GM23338 (cell line): ENCODE data around the gene PSMA5. TPM values are rescaled to one million over a fixed set of nuclear protein-coding genes. Genes with fewer than 3 reads are reported as not detected.

Experiments
- ATAC-seq: fragments of 200-7000 bp; cut with Tn5 transposase; 3 replicates; pipeline ENCODE4 v1.9.1; 2020
- DNase-seq: peaks from one replicate; pipeline ENCODE4 v3.0.0-alpha.2; 2015; ENCODE audit warnings: low spot score
- H2AFZ ChIP-seq: fragments of 200-600 bp; sonication (generic); 2 replicates; pipeline ENCODE4 v1.8.0; 2016; ENCODE audit warnings: antibody characterized with exemption, mild to moderate bottlenecking, moderate library complexity
- H3F3A ChIP-seq: fragments of 200-600 bp; sonication (generic); replicated peaks from 2 replicates; pipeline ENCODE4 v1.8.0; 2017; ENCODE audit warnings: antibody characterized with exemption, mixed run types, low read depth
- H3K27ac ChIP-seq: fragments of 200-600 bp; sonication (generic); 2 replicates; pipeline ENCODE4 v1.6.1; 2016; ENCODE audit warnings: low read depth
- H3K27me3 ChIP-seq: fragments of 200-600 bp; sonication (generic); 2 replicates; pipeline ENCODE4 v1.8.0; 2016; ENCODE audit warnings: mild to moderate bottlenecking, mixed run types, moderate library complexity; ENCODE audit not compliant: insufficient read depth
- H3K36me3 ChIP-seq: fragments of 200-600 bp; sonication (generic); 2 replicates; pipeline ENCODE4 v1.8.0; 2016; ENCODE audit warnings: mild to moderate bottlenecking; ENCODE audit not compliant: insufficient read depth
- H3K4me1 ChIP-seq: fragments of 200-600 bp; sonication (generic); 2 replicates; pipeline ENCODE4 v1.8.0; 2016; ENCODE audit warnings: mild to moderate bottlenecking, moderate library complexity; ENCODE audit not compliant: insufficient read depth
- H3K4me2 ChIP-seq: fragments of 200-600 bp; sonication (generic); 2 replicates; pipeline ENCODE4 v1.7.1; 2017; ENCODE audit warnings: mixed run types
- H3K4me3 ChIP-seq: fragments of 200-600 bp; sonication (generic); 2 replicates; pipeline ENCODE4 v1.6.1; 2016; ENCODE audit warnings: mixed run types
- H3K79me2 ChIP-seq: fragments of 200-600 bp; sonication (generic); replicated peaks from 2 replicates; pipeline ENCODE4 v1.8.0; 2017; ENCODE audit warnings: mild to moderate bottlenecking; ENCODE audit not compliant: insufficient read depth
- H3K9me2 ChIP-seq: fragments of 200-600 bp; sonication (generic); 2 replicates; pipeline ENCODE4 v1.8.0; 2017; ENCODE audit not compliant: insufficient read depth
- H4K20me1 ChIP-seq: fragments of 200-600 bp; sonication (generic); replicated peaks from 2 replicates; pipeline ENCODE4 v1.8.0; 2017; ENCODE audit warnings: mild to moderate bottlenecking; ENCODE audit not compliant: insufficient read depth
- H3K27ac Mint-ChIP-seq: 2 replicates; pipeline ENCODE4 v1.8.0; 2020; ENCODE audit warnings: inconsistent platforms, mild to moderate bottlenecking, moderate library complexity, mixed read lengths
- H3K27me3 Mint-ChIP-seq: 3 replicates; pipeline ENCODE4 v1.8.0; 2022; ENCODE audit warnings: low read depth, mild to moderate bottlenecking, moderate library complexity, mixed read lengths, inconsistent platforms; ENCODE audit not compliant: insufficient read depth, poor library complexity
- H3K36me3 Mint-ChIP-seq: 3 replicates; pipeline ENCODE4 v1.8.0; 2021; ENCODE audit warnings: low read depth, mild to moderate bottlenecking, inconsistent platforms, moderate library complexity, mixed read lengths
- H3K4me1 Mint-ChIP-seq: 3 replicates; pipeline ENCODE4 v1.8.0; 2020; ENCODE audit warnings: mild to moderate bottlenecking, inconsistent platforms, mixed read lengths
- H3K4me3 Mint-ChIP-seq: 3 replicates; pipeline ENCODE4 v1.8.0; 2021; ENCODE audit warnings: moderate library complexity, mild to moderate bottlenecking, inconsistent platforms, mixed read lengths
- H3K9me3 Mint-ChIP-seq: 3 replicates; pipeline ENCODE4 v1.8.0; 2020; ENCODE audit warnings: moderate library complexity, mild to moderate bottlenecking, inconsistent platforms, mixed read lengths
- CTCF ChIP-seq, 2 experiments: fragments of 200-600 bp in 1 of 2; sonication (generic) in 1 of 2; conservative IDR thresholded peaks; 2 replicates each; pipeline versions ENCODE4 v1.5.1 to v1.6.1; 2016 to 2017; ENCODE audit warnings: antibody characterized with exemption in 2 of 2, low read depth in 2 of 2, mild to moderate bottlenecking in 2 of 2, moderate library complexity in 1 of 2
- EZH2phosphoT487 ChIP-seq: fragments of 200-600 bp; sonication (generic); IDR thresholded peaks from one replicate; pipeline ENCODE4 v1.8.1; 2018; ENCODE audit warnings: antibody characterized with exemption; ENCODE audit not compliant: unreplicated experiment
- JUNB ChIP-seq: IDR thresholded peaks from one replicate; pipeline ENCODE4 v1.6.1; 2016; ENCODE audit warnings: antibody characterized with exemption; ENCODE audit not compliant: unreplicated experiment
- NANOG ChIP-seq: IDR thresholded peaks from 2 replicates; pipeline ENCODE4 v1.6.1; 2016; ENCODE audit warnings: antibody characterized with exemption, borderline replicate concordance
- POLR2AphosphoS5 ChIP-seq: IDR thresholded peaks from 2 replicates; pipeline ENCODE4 v1.6.1; 2016; ENCODE audit warnings: antibody characterized with exemption, low read depth
- STAT1 ChIP-seq: IDR thresholded peaks from one replicate; pipeline ENCODE4 v1.6.1; 2016; ENCODE audit warnings: antibody characterized with exemption; ENCODE audit not compliant: unreplicated experiment
- ZNF114 ChIP-seq: fragments of 250-450 bp; sonication (Bioruptor Pico); IDR thresholded peaks from 2 replicates; pipeline ENCODE4 v1.5.0; 2020; ENCODE audit warnings: mild to moderate bottlenecking, moderate library complexity
- ZNF331 ChIP-seq: fragments of 250-450 bp; sonication (Bioruptor Pico); IDR thresholded peaks from 2 replicates; pipeline ENCODE4 v1.5.0; 2020; ENCODE audit warnings: low read depth, mild to moderate bottlenecking, moderate library complexity
- polyA plus RNA-seq: library from polyadenylated mRNA; unstranded; fragments of >200 nt; fragmentation: Nextera tagmentation; extraction: Ambion mirVana; gene quantifications from 2 replicates; pipeline ENCODE4 v1.2.1, GENCODE V29; 2016
- total RNA-seq: library from RNA; depleted of rRNA; stranded (reverse); fragments of >200 nt; shearing (Covaris generic); gene quantifications from 2 replicates; pipeline ENCODE4 v1.2.3, GENCODE V29; 2014
- TF ChIP-seq, protein P1 (sequence below): IDR thresholded peaks from one replicate; pipeline ENCODE4 v1.6.1; 2018; ENCODE audit warnings: antibody characterized with exemption; ENCODE audit not compliant: unreplicated experiment
- TF ChIP-seq, protein P2 (sequence below): IDR thresholded peaks from 2 replicates; pipeline ENCODE4 v1.6.1; 2016; ENCODE audit warnings: antibody characterized with exemption

The PSMA5 gene
- total and polyA plus RNA-seq, 2 experiments from 2014 or later, result 104 to 126 TPM

DNA sequence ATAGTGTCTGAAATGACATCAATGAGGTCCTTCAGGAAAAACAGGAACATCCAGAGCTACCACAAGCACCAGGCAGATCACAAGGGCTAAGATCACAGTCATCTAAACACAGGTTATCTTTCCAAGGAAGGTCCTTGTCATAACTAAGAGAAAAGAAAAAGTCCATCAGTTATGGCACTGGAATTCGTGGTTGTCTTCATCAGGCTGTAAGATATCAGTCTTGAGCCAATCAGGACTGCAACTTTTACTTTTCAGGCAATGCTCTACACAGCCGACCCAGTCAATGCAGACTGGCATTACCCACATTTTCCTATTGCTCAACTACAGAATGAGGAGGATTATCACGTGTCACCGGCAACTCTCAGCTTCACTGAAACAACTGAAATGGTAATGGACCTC, 54.9 kb downstream of the PSMA5 start:
- Mint-ChIP-seq H3K27ac (0 out of 2 replicates have a peak overlapping the region, but pooled peaks have one; percentile 17), H3K36me3 (peaks cover 15% of the 10 kb centered on the region), H3K27me3 (peaks cover 4% of the 10 kb centered on the region), H3K4me3 (no peak overlapping the region), H3K4me1 (peaks cover 28% of the 10 kb centered on the region), H3K9me3 (no peaks in the 10 kb centered on the region; the same call in 2 of the 3 replicates)
- H3K4me1 ChIP-seq, result peaks cover 2% of the 10 kb centered on the region; the same call in 1 of the 2 replicates
- no peak overlapping the region for H3K4me2 ChIP-seq
- peaks cover 13% of the 10 kb centered on the region; the same call in 1 of the 2 replicates for H4K20me1 ChIP-seq
- H3K36me3 ChIP-seq, result no peaks in the 10 kb centered on the region
- ATAC-seq (peak; percentile 27; the same call in 2 of the 3 replicates), DNase-seq (no peak)
- H3K27me3 ChIP-seq, result no peaks in the 10 kb centered on the region
- no peaks in the 10 kb centered on the region for H3K9me2 ChIP-seq
- H3K27ac ChIP-seq, result no peak overlapping the region
- 0 out of 2 replicates have a peak, but pooled peaks cover 3% of the 10 kb centered on the region for H3F3A ChIP-seq
- peaks cover 78% of the 10 kb centered on the region for H3K79me2 ChIP-seq
- no peak overlapping the region for H3K4me3 ChIP-seq
- TF ChIP-seq ZNF114 (CRISPR knock-in tag), result no peak
- TF ChIP-seq EZH2phosphoT487, result no peak
- TF ChIP-seq, protein P1, sequence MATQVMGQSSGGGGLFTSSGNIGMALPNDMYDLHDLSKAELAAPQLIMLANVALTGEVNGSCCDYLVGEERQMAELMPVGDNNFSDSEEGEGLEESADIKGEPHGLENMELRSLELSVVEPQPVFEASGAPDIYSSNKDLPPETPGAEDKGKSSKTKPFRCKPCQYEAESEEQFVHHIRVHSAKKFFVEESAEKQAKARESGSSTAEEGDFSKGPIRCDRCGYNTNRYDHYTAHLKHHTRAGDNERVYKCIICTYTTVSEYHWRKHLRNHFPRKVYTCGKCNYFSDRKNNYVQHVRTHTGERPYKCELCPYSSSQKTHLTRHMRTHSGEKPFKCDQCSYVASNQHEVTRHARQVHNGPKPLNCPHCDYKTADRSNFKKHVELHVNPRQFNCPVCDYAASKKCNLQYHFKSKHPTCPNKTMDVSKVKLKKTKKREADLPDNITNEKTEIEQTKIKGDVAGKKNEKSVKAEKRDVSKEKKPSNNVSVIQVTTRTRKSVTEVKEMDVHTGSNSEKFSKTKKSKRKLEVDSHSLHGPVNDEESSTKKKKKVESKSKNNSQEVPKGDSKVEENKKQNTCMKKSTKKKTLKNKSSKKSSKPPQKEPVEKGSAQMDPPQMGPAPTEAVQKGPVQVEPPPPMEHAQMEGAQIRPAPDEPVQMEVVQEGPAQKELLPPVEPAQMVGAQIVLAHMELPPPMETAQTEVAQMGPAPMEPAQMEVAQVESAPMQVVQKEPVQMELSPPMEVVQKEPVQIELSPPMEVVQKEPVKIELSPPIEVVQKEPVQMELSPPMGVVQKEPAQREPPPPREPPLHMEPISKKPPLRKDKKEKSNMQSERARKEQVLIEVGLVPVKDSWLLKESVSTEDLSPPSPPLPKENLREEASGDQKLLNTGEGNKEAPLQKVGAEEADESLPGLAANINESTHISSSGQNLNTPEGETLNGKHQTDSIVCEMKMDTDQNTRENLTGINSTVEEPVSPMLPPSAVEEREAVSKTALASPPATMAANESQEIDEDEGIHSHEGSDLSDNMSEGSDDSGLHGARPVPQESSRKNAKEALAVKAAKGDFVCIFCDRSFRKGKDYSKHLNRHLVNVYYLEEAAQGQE, result no peak
- no peak for TF ChIP-seq NANOG
- no peak overlapping the region for H2AFZ ChIP-seq

DNA sequence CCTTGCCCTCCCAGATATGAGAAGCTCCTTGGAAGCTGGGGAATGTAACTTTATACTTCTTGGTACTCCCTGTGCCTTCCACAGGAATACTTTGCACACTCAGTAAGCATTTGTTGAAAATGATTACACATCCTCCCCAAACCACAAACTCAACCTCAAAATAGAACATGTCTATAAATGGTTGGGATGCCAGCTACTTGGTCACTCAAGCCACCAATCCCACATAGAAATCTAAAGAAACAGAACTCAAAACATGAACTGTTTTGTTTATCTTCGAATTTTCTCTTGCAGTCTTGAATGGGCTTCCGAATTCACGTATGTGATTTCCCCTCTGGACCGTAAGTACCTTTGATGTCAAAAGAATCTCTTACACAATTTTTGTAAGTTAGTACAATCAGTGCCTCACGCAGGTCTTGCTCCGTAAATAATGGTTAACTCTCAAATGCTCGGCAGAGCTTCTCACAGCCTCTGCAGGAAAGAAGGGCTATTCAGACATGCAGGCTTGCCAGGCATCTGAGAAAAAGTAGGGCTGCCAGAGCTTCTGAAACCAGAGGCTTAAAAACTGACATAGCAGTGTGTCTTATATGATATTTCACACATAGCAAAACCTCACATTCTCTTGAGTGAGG, 55.4 kb downstream of the PSMA5 start:
- Histone ChIP-seq H3K4me1 (no peaks in the 10 kb centered on the region), H3K9me2 (no peaks in the 10 kb centered on the region), H3K79me2 (peaks cover 75% of the 10 kb centered on the region), H3K36me3 (no peaks in the 10 kb centered on the region), H3K27ac (no peak overlapping the region), H4K20me1 (peaks cover 12% of the 10 kb centered on the region; the same call in 1 of the 2 replicates), H3K4me3 (no peak overlapping the region), H3K27me3 (no peaks in the 10 kb centered on the region), H3K4me2 (no peak overlapping the region), H3F3A (0 out of 2 replicates have a peak, but pooled peaks cover 3% of the 10 kb centered on the region), H2AFZ (no peak overlapping the region)
- 0 out of 2 replicates have a peak overlapping the region, but pooled peaks have one; percentile 17 for H3K27ac Mint-ChIP-seq
- H3K27me3 Mint-ChIP-seq, result peaks cover 4% of the 10 kb centered on the region
- TF ChIP-seq, protein P2, sequence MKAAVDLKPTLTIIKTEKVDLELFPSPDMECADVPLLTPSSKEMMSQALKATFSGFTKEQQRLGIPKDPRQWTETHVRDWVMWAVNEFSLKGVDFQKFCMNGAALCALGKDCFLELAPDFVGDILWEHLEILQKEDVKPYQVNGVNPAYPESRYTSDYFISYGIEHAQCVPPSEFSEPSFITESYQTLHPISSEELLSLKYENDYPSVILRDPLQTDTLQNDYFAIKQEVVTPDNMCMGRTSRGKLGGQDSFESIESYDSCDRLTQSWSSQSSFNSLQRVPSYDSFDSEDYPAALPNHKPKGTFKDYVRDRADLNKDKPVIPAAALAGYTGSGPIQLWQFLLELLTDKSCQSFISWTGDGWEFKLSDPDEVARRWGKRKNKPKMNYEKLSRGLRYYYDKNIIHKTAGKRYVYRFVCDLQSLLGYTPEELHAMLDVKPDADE, result no peak
- TF ChIP-seq STAT1 (no peak), NANOG (no peak), EZH2phosphoT487 (no peak), ZNF331 (no peak), POLR2AphosphoS5 (no peak), ZNF114 (CRISPR knock-in tag) (no peak), JUNB (no peak), CTCF (conservative IDR thresholded peaks at IDR 0.05; ENCODE audit: low read depth in 2 of 2) (no peak)
- peaks cover 33% of the 10 kb centered on the region for H3K4me1 Mint-ChIP-seq
- no peak overlapping the region for H3K4me3 Mint-ChIP-seq
- DNase-seq (peak; percentile 22), ATAC-seq (no peak; the same call in 2 of the 3 replicates)
- H3K9me3 Mint-ChIP-seq, result no peaks in the 10 kb centered on the region; the same call in 2 of the 3 replicates
- peaks cover 21% of the 10 kb centered on the region for H3K36me3 Mint-ChIP-seq
